HEK293T (cell line): ENCODE data around the gene FADS1.

ENCODE experiments used
- CTCF ChIA-PET: fragments of 350-600 bp; formaldehyde crosslinking; extraction: SDS; loops from one replicate; lab custom pipeline; 2021; ENCODE audit warnings: antibody characterized with exemption, inconsistent platforms; lab: Yijun Ruan, JAX
- POLR2A ChIA-PET: fragments of 350-600 bp; formaldehyde crosslinking; extraction: SDS; loops from one replicate; lab custom pipeline; 2020; ENCODE audit warnings: antibody characterized with exemption, inconsistent platforms; lab: Yijun Ruan, JAX
- DNase-seq: peaks from one replicate; pipeline ENCODE4 v3.0.0; 2012; ENCODE audit warnings: mixed read lengths; ENCODE audit errors: extremely low spot score
- ARNT ChIP-seq: fragments of 450-650 bp; IDR thresholded peaks from 2 replicates; pipeline ENCODE4 v1.6.1; 2017; ENCODE audit warnings: mild to moderate bottlenecking
- BHLHE40 ChIP-seq: fragments of 450-650 bp; IDR thresholded peaks from 2 replicates; pipeline ENCODE4 v1.6.1; 2016; ENCODE audit warnings: mild to moderate bottlenecking, moderate library complexity, borderline replicate concordance
- CTBP1 ChIP-seq: fragments of 450-650 bp; IDR thresholded peaks from 2 replicates; pipeline ENCODE4 v1.6.1; 2016; ENCODE audit warnings: borderline replicate concordance
- ELF4 ChIP-seq: fragments of 450-650 bp; IDR thresholded peaks from 2 replicates; pipeline ENCODE4 v1.6.1; 2017; ENCODE audit warnings: antibody characterized with exemption
- FOXA1 ChIP-seq: fragments of 450-650 bp; IDR thresholded peaks from 2 replicates; pipeline ENCODE4 v1.6.1; 2016; ENCODE audit warnings: mild to moderate bottlenecking
- FOXK2 ChIP-seq: fragments of 450-650 bp; IDR thresholded peaks from 2 replicates; pipeline ENCODE4 v1.6.1; 2016; ENCODE audit warnings: mild to moderate bottlenecking
- FOXM1 ChIP-seq: fragments of 450-650 bp; IDR thresholded peaks from 2 replicates; pipeline ENCODE4 v1.6.1; 2017; ENCODE audit warnings: mild to moderate bottlenecking, borderline replicate concordance
- HDGF ChIP-seq: fragments of 450-650 bp; IDR thresholded peaks from 2 replicates; pipeline ENCODE4 v1.6.1; 2017; ENCODE audit warnings: antibody characterized with exemption, borderline replicate concordance
- L3MBTL2 ChIP-seq: fragments of 450-650 bp; conservative IDR thresholded peaks from 2 replicates; pipeline ENCODE4 v1.6.1; 2016; ENCODE audit warnings: mild to moderate bottlenecking
- LEF1 ChIP-seq: fragments of 450-650 bp; IDR thresholded peaks from 2 replicates; pipeline ENCODE4 v1.6.1; 2017; ENCODE audit warnings: mild to moderate bottlenecking, borderline replicate concordance
- NFRKB ChIP-seq: fragments of 450-650 bp; IDR thresholded peaks from 2 replicates; pipeline ENCODE4 v1.6.1; 2016; ENCODE audit warnings: mild to moderate bottlenecking, moderate library complexity
- SP1 ChIP-seq: fragments of 450-650 bp; IDR thresholded peaks from 2 replicates; pipeline ENCODE4 v1.6.1; 2017
- SUZ12 ChIP-seq: fragments of 450-650 bp; IDR thresholded peaks from 2 replicates; pipeline ENCODE4 v1.6.1; 2016; ENCODE audit warnings: mild to moderate bottlenecking
- TARDBP ChIP-seq: fragments of 450-650 bp; IDR thresholded peaks from 2 replicates; pipeline ENCODE4 v1.6.1; 2016
- ZNF384 ChIP-seq: fragments of 450-650 bp; IDR thresholded peaks from 2 replicates; pipeline ENCODE4 v1.6.1; 2016
- TF ChIP-seq, protein P1 (sequence below): fragments of 450-650 bp; IDR thresholded peaks from 2 replicates; pipeline ENCODE4 v1.6.1; 2016

Gene FADS1

DNA sequence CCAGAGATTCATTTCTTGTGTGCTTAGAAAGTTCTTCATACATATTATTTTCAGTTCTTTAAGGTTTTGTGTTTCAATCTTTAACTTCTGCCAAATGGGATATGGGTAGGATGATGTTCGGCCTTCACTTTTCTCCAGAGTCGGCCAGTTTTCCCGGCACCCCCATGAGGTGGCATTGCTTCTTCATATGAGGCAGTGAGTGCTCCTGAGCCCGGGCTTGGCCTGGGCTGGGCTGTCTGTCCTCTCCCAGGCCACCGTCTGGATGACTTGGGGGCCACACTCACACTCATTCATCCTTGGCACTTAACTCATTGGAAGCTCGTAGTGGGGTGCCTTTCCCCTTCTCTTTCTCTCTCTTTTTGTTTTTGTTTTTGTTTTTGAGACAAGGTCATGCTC, 35.1 kb upstream of the FADS1 start:
- CTCF ChIA-PET: no interaction called here
- TF ChIP-seq LEF1 (no peak), FOXM1 (no peak), ELF4 (no peak), FOXA1 (no peak), L3MBTL2 (no peak), ZNF384 (no peak), SP1 (no peak), CTBP1 (no peak), FOXK2 (no peak), HDGF (no peak), TARDBP (no peak), BHLHE40 (no peak)
- TF ChIP-seq, protein P1, sequence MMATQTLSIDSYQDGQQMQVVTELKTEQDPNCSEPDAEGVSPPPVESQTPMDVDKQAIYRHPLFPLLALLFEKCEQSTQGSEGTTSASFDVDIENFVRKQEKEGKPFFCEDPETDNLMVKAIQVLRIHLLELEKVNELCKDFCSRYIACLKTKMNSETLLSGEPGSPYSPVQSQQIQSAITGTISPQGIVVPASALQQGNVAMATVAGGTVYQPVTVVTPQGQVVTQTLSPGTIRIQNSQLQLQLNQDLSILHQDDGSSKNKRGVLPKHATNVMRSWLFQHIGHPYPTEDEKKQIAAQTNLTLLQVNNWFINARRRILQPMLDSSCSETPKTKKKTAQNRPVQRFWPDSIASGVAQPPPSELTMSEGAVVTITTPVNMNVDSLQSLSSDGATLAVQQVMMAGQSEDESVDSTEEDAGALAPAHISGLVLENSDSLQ: no peak
- POLR2A ChIA-PET: no interaction called here
- DNase-seq: no peak

DNA sequence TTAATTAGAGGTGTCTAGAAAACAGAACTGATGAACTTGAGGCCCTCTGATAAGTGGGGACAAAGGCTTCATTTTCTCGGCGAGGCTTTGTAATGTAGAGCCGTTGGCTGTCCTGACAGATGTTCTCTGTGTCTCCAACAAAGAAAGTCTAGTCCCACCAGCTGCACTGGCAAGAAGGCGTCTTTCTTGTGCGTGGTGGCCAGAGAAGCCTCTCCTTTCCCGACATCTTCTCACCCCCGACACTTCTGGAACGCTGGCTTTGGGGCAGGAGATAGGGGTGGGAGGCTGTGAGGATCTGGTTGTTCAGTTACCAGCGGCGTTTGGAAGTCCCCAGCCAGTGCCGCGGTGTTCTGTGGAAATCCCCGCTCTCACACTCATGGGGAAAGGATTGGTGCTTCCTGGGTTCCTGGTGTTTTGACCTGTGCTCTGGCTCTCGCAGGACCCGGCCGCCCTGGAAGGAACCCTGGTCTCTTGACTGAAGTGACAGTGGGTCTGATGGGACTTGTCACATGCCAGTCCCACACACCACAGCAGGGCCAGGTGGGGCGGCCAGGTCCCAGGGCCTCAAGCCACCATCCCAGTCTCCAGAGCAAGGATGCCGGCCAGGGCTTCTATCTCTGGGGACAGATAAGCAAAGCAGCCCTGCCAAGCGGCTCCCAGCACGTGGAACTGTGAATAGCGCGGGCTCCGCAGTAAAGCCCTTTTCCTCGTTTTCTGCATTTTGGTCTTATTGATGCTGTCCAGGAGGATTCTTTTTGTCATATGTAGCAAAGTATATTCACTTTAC, 34.5 kb upstream of the FADS1 start:
- DNase-seq: no peak
- CTCF ChIA-PET: no interaction called here
- TF ChIP-seq FOXK2 (no peak), ZNF384 (no peak), L3MBTL2 (no peak)
- POLR2A ChIA-PET: no interaction called here

DNA sequence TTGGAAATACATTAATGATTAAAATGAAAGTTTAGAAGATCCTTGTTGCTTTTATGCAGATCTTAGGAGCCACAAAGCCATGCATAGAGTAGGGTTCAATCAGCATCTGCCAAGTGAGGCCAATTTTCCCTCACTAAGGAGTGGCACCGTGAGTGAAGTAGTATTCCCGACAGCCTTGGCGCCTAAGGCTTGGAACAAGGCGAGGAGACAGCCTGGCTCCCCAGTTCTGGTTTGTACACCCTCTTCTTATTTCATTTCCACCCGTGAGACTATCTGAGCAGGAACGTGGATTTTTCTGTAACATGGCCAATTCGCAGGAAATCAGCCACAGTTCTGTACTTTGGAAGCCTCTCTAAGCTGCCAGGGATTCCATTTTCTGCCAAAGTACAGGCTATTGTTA, 33.9 kb upstream of the FADS1 start:
- TF ChIP-seq LEF1: no peak
- TF ChIP-seq L3MBTL2: no peak
- no peak for TF ChIP-seq ELF4
- no peak for TF ChIP-seq ARNT
- no peak for TF ChIP-seq CTBP1
- no peak for TF ChIP-seq ZNF384
- no peak for TF ChIP-seq FOXA1
- TF ChIP-seq FOXK2: no peak
- TF ChIP-seq, protein P1: no peak
- no peak for TF ChIP-seq TARDBP
- no peak for TF ChIP-seq SUZ12
- no peak for TF ChIP-seq FOXM1
- TF ChIP-seq BHLHE40: no peak
- ChIA-PET CTCF (no interaction called here), POLR2A (no interaction called here)
- DNase-seq: no peak

DNA sequence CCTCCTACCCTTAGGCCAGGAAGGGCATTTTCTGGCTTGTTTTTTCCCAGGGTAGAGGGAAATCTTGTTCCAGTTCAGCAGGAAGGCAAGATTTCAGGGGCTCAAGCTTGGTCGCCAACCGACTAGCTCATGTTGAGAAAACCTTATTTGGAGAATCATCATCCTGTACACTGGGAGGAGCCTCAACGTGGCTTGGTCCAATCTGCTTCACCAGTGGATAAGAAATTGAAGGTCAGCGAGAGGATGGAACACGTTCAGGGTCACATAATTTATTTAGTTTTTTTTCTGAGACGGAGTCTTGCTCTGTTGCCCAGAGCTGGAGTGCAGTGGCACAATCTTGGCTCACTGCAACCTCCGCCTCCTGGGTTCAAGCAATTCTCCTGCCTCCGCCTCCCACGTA, 31.8 kb upstream of the FADS1 start:
- ChIA-PET POLR2A (no interaction called here), CTCF (no interaction called here)
- TF ChIP-seq, protein P1: no peak
- TF ChIP-seq ELF4 (no peak), NFRKB (no peak)
- DNase-seq: no peak

DNA sequence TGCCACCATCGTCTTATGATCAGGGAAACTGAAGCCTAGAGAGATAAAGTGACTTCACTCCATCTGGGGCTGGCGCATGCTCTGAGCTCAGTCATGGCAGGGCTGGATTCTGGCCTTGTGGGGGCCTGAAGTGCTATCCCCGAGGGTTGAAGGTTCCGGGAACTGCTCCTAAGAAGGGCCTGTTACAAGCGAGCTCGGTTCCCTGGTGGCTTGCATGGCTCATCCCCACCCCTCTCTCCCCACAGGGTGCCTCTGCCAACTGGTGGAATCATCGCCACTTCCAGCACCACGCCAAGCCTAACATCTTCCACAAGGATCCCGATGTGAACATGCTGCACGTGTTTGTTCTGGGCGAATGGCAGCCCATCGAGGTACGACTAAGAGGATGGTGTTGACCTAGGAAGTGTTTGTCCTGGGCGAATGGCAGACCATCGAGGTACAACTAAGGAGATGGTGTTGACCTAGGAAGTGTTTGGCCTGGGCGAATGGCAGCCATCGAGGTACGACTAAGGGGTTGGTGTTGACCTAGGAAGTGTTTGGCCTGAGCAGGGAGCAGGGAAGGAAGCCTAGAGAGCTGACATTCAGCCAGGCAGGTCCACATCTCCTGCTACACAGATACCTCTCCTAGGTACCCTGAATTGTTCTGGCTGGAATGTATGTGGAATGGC, 31.2 kb upstream of the FADS1 start:
- DNase-seq: no peak
- POLR2A ChIA-PET: no interaction called here
- no peak for TF ChIP-seq ZNF384
- no peak for TF ChIP-seq FOXA1
- TF ChIP-seq SP1: no peak
- TF ChIP-seq SUZ12: no peak
- TF ChIP-seq TARDBP: no peak
- no peak for TF ChIP-seq ARNT
- no peak for TF ChIP-seq BHLHE40
- CTCF ChIA-PET: no interaction called here

DNA sequence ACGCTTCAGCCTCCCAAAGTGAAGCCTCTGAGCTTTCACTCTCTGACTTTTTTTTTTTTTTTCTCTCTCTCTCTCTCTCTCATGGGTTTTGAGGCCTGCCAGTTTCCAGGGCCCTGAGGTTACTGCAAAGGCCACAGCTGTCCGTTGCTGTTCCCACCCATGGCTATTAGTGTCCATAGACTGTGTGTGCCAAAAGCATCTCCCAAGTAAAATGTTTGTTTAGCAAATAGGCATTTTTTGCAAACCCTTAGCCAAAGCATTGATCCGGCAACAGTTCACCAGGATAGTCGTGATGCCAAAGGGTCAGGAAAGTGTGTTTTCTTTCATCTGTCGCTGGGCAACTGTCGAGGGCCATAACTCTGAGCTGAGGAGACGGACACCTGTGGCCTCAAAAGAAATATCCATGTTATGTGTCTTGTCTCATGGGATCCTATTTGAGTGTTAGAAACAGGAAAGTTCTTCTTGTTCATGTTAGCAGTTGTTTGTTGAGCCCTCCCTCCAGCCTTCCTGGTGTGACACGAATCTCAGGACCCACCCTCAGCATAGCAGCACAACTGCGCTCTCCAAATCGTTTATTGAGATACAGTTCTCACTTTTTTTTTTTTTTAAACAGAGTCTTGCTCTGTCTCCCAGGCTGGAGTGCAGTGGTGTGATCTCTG, 29.7 kb upstream of the FADS1 start:
- TF ChIP-seq L3MBTL2: no peak
- TF ChIP-seq SP1: no peak
- TF ChIP-seq BHLHE40: no peak
- no peak for TF ChIP-seq TARDBP
- TF ChIP-seq NFRKB: no peak
- TF ChIP-seq ZNF384: no peak
- no peak for TF ChIP-seq ARNT
- TF ChIP-seq, protein P1: no peak
- no peak for TF ChIP-seq HDGF
- TF ChIP-seq FOXK2: no peak
- no peak for TF ChIP-seq ELF4
- no peak for TF ChIP-seq FOXM1
- TF ChIP-seq SUZ12: no peak
- TF ChIP-seq FOXA1: no peak
- TF ChIP-seq LEF1: no peak
- TF ChIP-seq CTBP1: no peak
- ChIA-PET CTCF (interaction anchor here (1.3 kb wide), 1 partner anchor 262 kb away, joined by 4 read pairs; no protein-coding TSS in a partner anchor), POLR2A (no interaction called here)
- DNase-seq: no peak
